ENCODE results near the gene ATRN.
"Not testable (repeated sequence)": the region's sequence is repeated elsewhere in the genome, so short reads cannot be mapped to it uniquely, and the experiment has no call there.

Gene ATRN

GRCh38 chr20:3521852-3522740 lies 51.3 kb downstream of the ATRN start:
- H3K4me1 Mint-ChIP-seq (ENCODE audit: low read depth), result peaks cover 3% of the 10 kb centered on the region
- H3K9me3 Mint-ChIP-seq, result peaks cover 43% of the 10 kb centered on the region
- H3K27me3 Mint-ChIP-seq (ENCODE audit: low read depth), result no peaks in the 10 kb centered on the region
- no peak overlapping the region for H3K4me3 Mint-ChIP-seq
- peaks cover 14% of the 10 kb centered on the region for H3K36me3 Mint-ChIP-seq (ENCODE audit: low read depth)
- no peak overlapping the region for H3K27ac Mint-ChIP-seq

GRCh38 chr20:3524696-3525095 lies 53.9 kb downstream of the ATRN start:
- H3K27me3 Mint-ChIP-seq (ENCODE audit: low read depth); H3K27ac Mint-ChIP-seq; H3K4me3 Mint-ChIP-seq; H3K4me1 Mint-ChIP-seq (ENCODE audit: low read depth): not testable (repeated sequence)
- peaks cover 43% of the 10 kb centered on the region for H3K9me3 Mint-ChIP-seq
- H3K36me3 Mint-ChIP-seq (ENCODE audit: low read depth), result peaks cover 14% of the 10 kb centered on the region

- Mint-ChIP-seq H3K27ac (no peak overlapping the region), H3K4me3 (no peak overlapping the region), H3K36me3 (ENCODE audit: low read depth) (no peaks in the 10 kb centered on the region), H3K9me3 (no peaks in the 10 kb centered on the region), H3K4me1 (ENCODE audit: low read depth) (peaks cover under 1% of the 10 kb centered on the region), H3K27me3 (ENCODE audit: low read depth) (no peaks in the 10 kb centered on the region)
Observed at GRCh38 chr20:3532089-3532615, 61.3 kb downstream of the ATRN start.

- H3K27ac Mint-ChIP-seq; H3K4me3 Mint-ChIP-seq; H3K4me1 Mint-ChIP-seq (ENCODE audit: low read depth); H3K36me3 Mint-ChIP-seq (ENCODE audit: low read depth); H3K27me3 Mint-ChIP-seq (ENCODE audit: low read depth); H3K9me3 Mint-ChIP-seq: not testable (repeated sequence)
Observed at GRCh38 chr20:3537733-3538132, 66.9 kb downstream of the ATRN start.

GRCh38 chr20:3539311-3540107 lies 68.7 kb downstream of the ATRN start:
- H3K27me3 Mint-ChIP-seq (ENCODE audit: low read depth), result no peaks in the 10 kb centered on the region
- H3K4me3 Mint-ChIP-seq, result no peak overlapping the region
- no peak overlapping the region for H3K27ac Mint-ChIP-seq
- H3K9me3 Mint-ChIP-seq, result no peaks in the 10 kb centered on the region
- H3K36me3 Mint-ChIP-seq (ENCODE audit: low read depth), result peaks cover 11% of the 10 kb centered on the region
- H3K4me1 Mint-ChIP-seq (ENCODE audit: low read depth), result no peaks in the 10 kb centered on the region

- no peaks in the 10 kb centered on the region for H3K9me3 Mint-ChIP-seq
- no peak overlapping the region for H3K4me3 Mint-ChIP-seq
- no peaks in the 10 kb centered on the region for H3K27me3 Mint-ChIP-seq (ENCODE audit: low read depth)
- H3K27ac Mint-ChIP-seq, result no peak overlapping the region
- H3K4me1 Mint-ChIP-seq (ENCODE audit: low read depth), result no peaks in the 10 kb centered on the region
- peaks cover 11% of the 10 kb centered on the region for H3K36me3 Mint-ChIP-seq (ENCODE audit: low read depth)
Observed at GRCh38 chr20:3541887-3542721, 71.3 kb downstream of the ATRN start.

GRCh38 chr20:3543901-3544507 lies 73.2 kb downstream of the ATRN start:
- Mint-ChIP-seq H3K27ac (no peak overlapping the region), H3K4me1 (ENCODE audit: low read depth) (no peaks in the 10 kb centered on the region), H3K36me3 (ENCODE audit: low read depth) (peaks cover 5% of the 10 kb centered on the region), H3K27me3 (ENCODE audit: low read depth) (no peaks in the 10 kb centered on the region), H3K4me3 (no peak overlapping the region), H3K9me3 (no peaks in the 10 kb centered on the region)

GRCh38 chr20:3545401-3545925 lies 74.6 kb downstream of the ATRN start:
- peaks cover 3% of the 10 kb centered on the region for H3K36me3 Mint-ChIP-seq (ENCODE audit: low read depth)
- no peaks in the 10 kb centered on the region for H3K4me1 Mint-ChIP-seq (ENCODE audit: low read depth)
- no peak overlapping the region for H3K27ac Mint-ChIP-seq
- H3K4me3 Mint-ChIP-seq, result no peak overlapping the region
- no peaks in the 10 kb centered on the region for H3K9me3 Mint-ChIP-seq
- H3K27me3 Mint-ChIP-seq (ENCODE audit: low read depth), result no peaks in the 10 kb centered on the region

- no peak overlapping the region for H3K27ac Mint-ChIP-seq
- H3K4me3 Mint-ChIP-seq, result no peak overlapping the region
- H3K4me1 Mint-ChIP-seq (ENCODE audit: low read depth), result peaks cover 2% of the 10 kb centered on the region
- H3K36me3 Mint-ChIP-seq (ENCODE audit: low read depth), result peaks cover 7% of the 10 kb centered on the region
- no peaks in the 10 kb centered on the region for H3K27me3 Mint-ChIP-seq (ENCODE audit: low read depth)
- no peaks in the 10 kb centered on the region for H3K9me3 Mint-ChIP-seq
Observed at GRCh38 chr20:3547906-3548305, 77.1 kb downstream of the ATRN start.

GRCh38 chr20:3550837-3551236 lies 80.0 kb downstream of the ATRN start:
- Mint-ChIP-seq H3K4me1 (ENCODE audit: low read depth) (peaks cover 4% of the 10 kb centered on the region), H3K9me3 (no peaks in the 10 kb centered on the region), H3K27ac (no peak overlapping the region), H3K4me3 (no peak overlapping the region), H3K36me3 (ENCODE audit: low read depth) (peaks cover 6% of the 10 kb centered on the region), H3K27me3 (ENCODE audit: low read depth) (no peaks in the 10 kb centered on the region)

GRCh38 chr20:3551681-3552434 lies 81.0 kb downstream of the ATRN start:
- Mint-ChIP-seq H3K36me3 (ENCODE audit: low read depth) (peaks cover 6% of the 10 kb centered on the region), H3K27ac (no peak overlapping the region), H3K27me3 (ENCODE audit: low read depth) (no peaks in the 10 kb centered on the region), H3K4me3 (no peak overlapping the region), H3K9me3 (no peaks in the 10 kb centered on the region), H3K4me1 (ENCODE audit: low read depth) (peaks cover 4% of the 10 kb centered on the region)

GRCh38 chr20:3553663-3554062 lies 82.8 kb downstream of the ATRN start:
- H3K36me3 Mint-ChIP-seq (ENCODE audit: low read depth), result peaks cover 6% of the 10 kb centered on the region
- H3K4me1 Mint-ChIP-seq (ENCODE audit: low read depth), result peaks cover 4% of the 10 kb centered on the region
- no peaks in the 10 kb centered on the region for H3K9me3 Mint-ChIP-seq
- no peak overlapping the region for H3K27ac Mint-ChIP-seq
- no peaks in the 10 kb centered on the region for H3K27me3 Mint-ChIP-seq (ENCODE audit: low read depth)
- no peak overlapping the region for H3K4me3 Mint-ChIP-seq

- Mint-ChIP-seq H3K27me3 (ENCODE audit: low read depth) (no peaks in the 10 kb centered on the region), H3K4me1 (ENCODE audit: low read depth) (peaks cover 2% of the 10 kb centered on the region), H3K9me3 (no peaks in the 10 kb centered on the region), H3K36me3 (ENCODE audit: low read depth) (peaks cover 5% of the 10 kb centered on the region), H3K4me3 (no peak overlapping the region), H3K27ac (no peak overlapping the region)
Observed at GRCh38 chr20:3557237-3557785, 86.5 kb downstream of the ATRN start.

All from T-helper 1 cell treated with Interleukin-12 subunit alpha and Interleukin-12 subunit beta and Interleukin-4 antibody, amounts not matched to agents 30 μg/mL and 1 μg/mL, for 36 hours (primary cell).